Activated CD8-positive, alpha-beta T cell treated with anti-CD3 and anti-CD28 coated beads for 36 hours (primary cell): ENCODE measurements around the gene CTBP1. TPM values are rescaled to one million over a fixed set of nuclear protein-coding genes. Genes with fewer than 3 reads are reported as not detected.

ENCODE experiments used
- ATAC-seq: fragments of 200-7000 bp; cut with Tn5 transposase; one replicate; pipeline ENCODE4 v1.10.0; 2021; ENCODE audit warnings: mild to moderate bottlenecking, moderate library complexity
- CTCF ChIA-PET: fragments of 350-600 bp; sonication (Branson Sonifier 250); formaldehyde crosslinking; loops from one replicate; lab custom pipeline; 2021; ENCODE audit warnings: antibody characterized with exemption; lab: Charles Lee
- POLR2A ChIA-PET: fragments of 350-600 bp; sonication (Branson Sonifier 250); formaldehyde crosslinking; loops from one replicate; lab custom pipeline; 2021; ENCODE audit warnings: antibody characterized with exemption; lab: Charles Lee
- DNase-seq: peaks from one replicate; pipeline ENCODE4 v3.0.0-alpha.2; 2020
- H3K27ac Mint-ChIP-seq: one replicate; pipeline ENCODE4 v1.8.0; 2021; ENCODE audit warnings: mild to moderate bottlenecking, mixed read lengths
- H3K27me3 Mint-ChIP-seq: one replicate; pipeline ENCODE4 v1.8.0; 2021; ENCODE audit warnings: mixed read lengths
- H3K36me3 Mint-ChIP-seq: one replicate; pipeline ENCODE4 v1.8.0; 2021; ENCODE audit warnings: low read depth, mixed read lengths
- H3K4me1 Mint-ChIP-seq: one replicate; pipeline ENCODE4 v1.8.0; 2021; ENCODE audit warnings: low read depth, mixed read lengths
- H3K4me3 Mint-ChIP-seq: one replicate; pipeline ENCODE4 v1.8.0; 2021; ENCODE audit warnings: mild to moderate bottlenecking, moderate library complexity, mixed read lengths
- H3K9me3 Mint-ChIP-seq: one replicate; pipeline ENCODE4 v1.8.0; 2021; ENCODE audit warnings: mixed read lengths
- CTCF ChIP-seq: fragments of 200-600 bp; IDR thresholded peaks from one replicate; pipeline ENCODE4 v1.8.0; 2022; ENCODE audit warnings: antibody characterized with exemption, mild to moderate bottlenecking
- intact Hi-C: fragments of 100-400 bp; cut with micrococcal nuclease; formaldehyde crosslinking; loops from one replicate; pipeline ENCODE4 v1.10.0; 2022
- total RNA-seq, 2 experiments: library from RNA; stranded (reverse); gene quantifications; one replicate each; pipeline ENCODE4 v1.2.3, GENCODE V29; 2021

CTBP1 gene
- total RNA-seq, 2 experiments from 2014 or later: 136 TPM

- ATAC-seq: no peak
- Mint-ChIP-seq H3K27me3 (no peaks in the 10 kb centered on the region), H3K9me3 (peaks cover 6% of the 10 kb centered on the region), H3K4me3 (no peak overlapping the region), H3K4me1 (peaks cover 28% of the 10 kb centered on the region), H3K27ac (no peak overlapping the region), H3K36me3 (peaks cover 7% of the 10 kb centered on the region)
- no peak for TF ChIP-seq CTCF
- no peak for DNase-seq
- CTCF ChIA-PET: interaction anchor here (1.1 to 1.9 kb wide), 3 partner anchors 12 to 134 kb away, joined by 4 to 7 read pairs (median 4); no protein-coding TSS in a partner anchor
- POLR2A ChIA-PET: interaction anchor here (1.6 to 6.8 kb wide), 2 partner anchors 10 to 16 kb away, joined by 5 to 47 read pairs; partner anchors contain the start of gene CTBP1
- intact Hi-C loops: no loop called here
These were observed 16.0 kb upstream of the CTBP1 start for GRCh38 chr4:1264942-1265341.

DNA sequence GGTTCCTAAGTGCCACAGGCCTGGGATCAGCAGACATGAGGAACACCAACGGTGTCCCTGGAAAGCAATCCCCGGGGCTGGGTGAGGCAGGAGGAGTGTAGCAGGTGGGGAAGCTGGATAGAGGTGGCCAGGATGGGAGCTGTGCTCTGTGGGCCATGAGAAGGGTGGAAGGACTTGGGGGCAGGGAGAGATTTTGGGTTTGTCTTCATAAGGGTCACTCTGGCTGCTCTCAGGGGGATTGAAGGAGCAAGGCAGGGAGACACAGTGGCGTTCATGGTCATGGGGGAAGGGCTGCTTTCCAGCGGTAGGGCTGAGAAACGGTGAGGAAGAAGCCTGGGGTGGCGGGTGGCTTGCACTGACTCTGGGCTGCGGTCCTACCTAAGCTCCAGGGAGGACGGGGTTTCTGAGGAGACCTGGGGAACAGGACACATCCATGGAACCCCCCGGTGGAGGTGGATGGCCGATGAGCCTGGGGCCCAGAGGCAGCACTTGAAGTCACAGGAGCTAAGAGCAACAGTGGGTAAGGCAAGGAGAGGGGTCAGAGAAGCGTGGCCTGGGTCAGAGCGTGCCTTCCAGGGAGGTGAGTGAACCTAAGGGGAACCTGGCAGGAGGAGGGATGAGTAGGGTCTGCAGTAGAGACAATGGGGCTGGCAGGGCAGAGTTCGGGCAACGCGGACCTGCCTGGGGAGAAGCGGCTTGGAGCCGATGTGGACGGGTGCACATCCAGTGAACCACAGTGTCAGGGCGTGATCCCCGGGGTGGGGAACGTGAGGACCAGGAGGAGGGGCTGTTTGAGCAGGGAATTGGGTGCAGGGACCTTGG lies 12.4 kb upstream of the CTBP1 start:
- H3K27ac Mint-ChIP-seq: no peak overlapping the region
- peaks cover 6% of the 10 kb centered on the region for H3K9me3 Mint-ChIP-seq
- intact Hi-C loops: no loop called here
- ATAC-seq: no peak
- H3K36me3 Mint-ChIP-seq: peaks cover 7% of the 10 kb centered on the region
- TF ChIP-seq CTCF: no peak
- ChIA-PET POLR2A (no interaction called here), CTCF (interaction anchor here (1.6 kb wide), 1 partner anchor 7 kb away, joined by 5 read pairs; no protein-coding TSS in a partner anchor)
- H3K4me3 Mint-ChIP-seq: no peak overlapping the region
- peaks cover 27% of the 10 kb centered on the region for H3K4me1 Mint-ChIP-seq
- DNase-seq: no peak
- no peaks in the 10 kb centered on the region for H3K27me3 Mint-ChIP-seq

DNA sequence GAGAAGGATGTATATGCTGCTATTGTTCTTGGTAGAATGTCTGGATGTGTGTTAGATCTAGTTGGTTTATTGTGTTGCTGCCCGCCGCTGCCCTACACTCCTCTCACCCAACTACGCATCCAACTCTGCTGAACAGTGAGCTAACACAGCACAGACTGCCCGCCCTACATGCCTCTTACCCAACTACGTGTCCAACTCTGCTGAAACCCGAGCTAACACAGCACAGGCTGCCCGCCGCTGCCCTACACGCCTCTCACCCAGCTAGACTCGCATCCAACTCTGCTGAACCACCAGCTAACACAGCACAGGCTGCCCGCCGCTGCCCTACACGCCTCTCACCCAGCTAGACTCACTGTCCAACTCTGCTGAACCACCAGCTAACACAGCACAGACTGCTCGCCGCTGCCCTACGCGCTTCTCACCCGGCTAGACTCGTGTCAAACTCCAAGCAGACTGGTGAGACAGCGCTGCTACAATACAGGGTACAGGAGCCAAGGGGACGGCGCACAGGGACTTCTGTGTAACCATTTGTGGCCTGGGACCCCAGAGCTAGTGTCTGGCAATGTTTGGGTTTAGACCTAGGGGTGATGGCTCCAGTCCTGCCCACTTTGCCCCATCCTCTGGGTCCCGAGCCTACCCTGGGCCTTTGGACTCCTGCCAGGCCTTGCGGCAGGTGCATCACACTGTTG lies 11.6 kb upstream of the CTBP1 start:
- Mint-ChIP-seq H3K27ac (no peak overlapping the region), H3K4me1 (peaks cover 32% of the 10 kb centered on the region), H3K4me3 (no peak overlapping the region), H3K36me3 (peaks cover 2% of the 10 kb centered on the region), H3K27me3 (no peaks in the 10 kb centered on the region), H3K9me3 (peaks cover 10% of the 10 kb centered on the region)
- ChIA-PET POLR2A (no interaction called here), CTCF (interaction anchor here (1.3 to 2.2 kb wide), 3 partner anchors 8 to 129 kb away, joined by 3 to 9 read pairs (median 5); no protein-coding TSS in a partner anchor)
- no peak for TF ChIP-seq CTCF
- no peak for DNase-seq
- intact Hi-C loops: no loop called here
- ATAC-seq: no peak

DNA sequence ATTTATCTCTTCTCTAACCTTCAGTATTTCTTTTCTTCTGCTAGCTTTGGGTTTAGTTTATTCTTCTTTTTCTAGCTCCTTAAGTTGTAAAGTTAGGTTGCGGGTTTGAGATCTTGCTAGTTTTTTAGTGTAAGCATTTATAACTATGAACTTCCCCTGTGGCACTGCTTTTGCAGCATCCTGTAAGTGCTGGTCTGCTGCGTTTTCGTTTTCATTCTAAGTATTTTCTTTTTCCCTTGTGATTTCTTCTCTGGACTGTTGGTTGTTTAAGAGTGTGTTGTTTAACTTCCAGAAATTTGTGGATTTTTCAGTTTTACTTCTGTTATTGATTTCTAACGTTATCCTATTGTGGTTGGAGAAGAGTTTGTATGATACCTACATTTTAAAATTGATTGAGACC lies 11.0 kb upstream of the CTBP1 start:
- intact Hi-C loops: no loop called here
- ChIA-PET POLR2A (no interaction called here), CTCF (interaction anchor here (1.3 to 2.2 kb wide), 3 partner anchors 8 to 129 kb away, joined by 3 to 9 read pairs (median 5); no protein-coding TSS in a partner anchor)
- H3K27ac Mint-ChIP-seq: peak overlapping the region; percentile 31
- no peak for TF ChIP-seq CTCF
- no peaks in the 10 kb centered on the region for H3K27me3 Mint-ChIP-seq
- peaks cover 2% of the 10 kb centered on the region for H3K36me3 Mint-ChIP-seq
- peaks cover 11% of the 10 kb centered on the region for H3K9me3 Mint-ChIP-seq
- ATAC-seq (no peak), DNase-seq (no peak)
- peaks cover 38% of the 10 kb centered on the region for H3K4me1 Mint-ChIP-seq
- H3K4me3 Mint-ChIP-seq: no peak overlapping the region
